Brain microvascular endothelial cell (primary cell): ENCODE results near the gene MYOM1.
A peak's percentile ranks its signal among the peaks of the same experiment; 100 is the strongest.

Experiments used
- DNase-seq: peaks from one replicate; pipeline ENCODE4 v3.0.0-alpha.2; 2020
- H3K27ac ChIP-seq: fragments of 250-450 bp; sonication (Bioruptor Pico); 2 replicates; pipeline ENCODE4 v1.5.1; 2020; ENCODE audit warnings: mild to moderate bottlenecking, moderate library complexity
- H3K27me3 ChIP-seq: fragments of 250-450 bp; sonication (Bioruptor Pico); replicated peaks from 2 replicates; pipeline ENCODE4 v1.5.1; 2020; ENCODE audit warnings: mild to moderate bottlenecking
- H3K36me3 ChIP-seq: fragments of 250-450 bp; sonication (Bioruptor Pico); replicated peaks from 2 replicates; pipeline ENCODE4 v1.5.1; 2020; ENCODE audit warnings: mild to moderate bottlenecking
- H3K4me3 ChIP-seq: 2 replicates; pipeline ENCODE4 v1.5.1; 2011; ENCODE audit warnings: low read depth, mild to moderate bottlenecking, control low read depth, low read length, moderate library complexity
- in situ Hi-C: cut with HindIII; loops from 2 replicates; pipeline ENCODE4 v1.10.0; 2017; ENCODE audit warnings: low sequenced_read_pairs, low pct_ligation_motif_present
- TF ChIP-seq, protein P1 (sequence below): IDR thresholded peaks from 2 replicates; pipeline ENCODE4 v1.5.1; 2011; ENCODE audit warnings: low read depth, mild to moderate bottlenecking, moderate library complexity, low read length, control low read depth, inconsistent platforms; ENCODE audit errors: missing control alignments

MYOM1 gene

DNA sequence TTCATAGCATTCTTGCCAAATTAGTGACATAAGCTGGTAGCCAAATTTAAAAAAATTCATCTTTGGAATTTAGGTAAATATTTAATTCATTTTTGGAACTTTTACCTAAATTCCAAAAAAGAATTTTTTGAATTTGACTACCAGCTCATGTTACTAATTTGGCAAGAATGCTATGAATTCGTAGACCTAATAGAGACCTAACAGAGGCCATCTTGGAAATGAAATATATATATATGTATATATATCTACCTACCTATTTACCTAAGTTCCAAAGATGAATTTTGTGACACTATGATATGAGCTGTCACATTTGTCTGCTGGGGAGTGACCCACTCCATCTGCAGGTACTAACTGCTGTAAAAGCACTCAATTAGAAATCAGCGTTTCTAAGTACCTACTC, 65.6 kb downstream of the MYOM1 start:
- H3K4me3 ChIP-seq = no peak overlapping the region
- in situ Hi-C loops = no loop called here
- H3K36me3 ChIP-seq = no peaks in the 10 kb centered on the region
- DNase-seq = no peak
- H3K27ac ChIP-seq = no peak overlapping the region
- TF ChIP-seq, protein P1, sequence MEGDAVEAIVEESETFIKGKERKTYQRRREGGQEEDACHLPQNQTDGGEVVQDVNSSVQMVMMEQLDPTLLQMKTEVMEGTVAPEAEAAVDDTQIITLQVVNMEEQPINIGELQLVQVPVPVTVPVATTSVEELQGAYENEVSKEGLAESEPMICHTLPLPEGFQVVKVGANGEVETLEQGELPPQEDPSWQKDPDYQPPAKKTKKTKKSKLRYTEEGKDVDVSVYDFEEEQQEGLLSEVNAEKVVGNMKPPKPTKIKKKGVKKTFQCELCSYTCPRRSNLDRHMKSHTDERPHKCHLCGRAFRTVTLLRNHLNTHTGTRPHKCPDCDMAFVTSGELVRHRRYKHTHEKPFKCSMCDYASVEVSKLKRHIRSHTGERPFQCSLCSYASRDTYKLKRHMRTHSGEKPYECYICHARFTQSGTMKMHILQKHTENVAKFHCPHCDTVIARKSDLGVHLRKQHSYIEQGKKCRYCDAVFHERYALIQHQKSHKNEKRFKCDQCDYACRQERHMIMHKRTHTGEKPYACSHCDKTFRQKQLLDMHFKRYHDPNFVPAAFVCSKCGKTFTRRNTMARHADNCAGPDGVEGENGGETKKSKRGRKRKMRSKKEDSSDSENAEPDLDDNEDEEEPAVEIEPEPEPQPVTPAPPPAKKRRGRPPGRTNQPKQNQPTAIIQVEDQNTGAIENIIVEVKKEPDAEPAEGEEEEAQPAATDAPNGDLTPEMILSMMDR = no peak
- no peaks in the 10 kb centered on the region for H3K27me3 ChIP-seq

- Histone ChIP-seq H3K27me3 (no peaks in the 10 kb centered on the region), H3K4me3 (no peak overlapping the region), H3K27ac (no peak overlapping the region), H3K36me3 (no peaks in the 10 kb centered on the region)
- TF ChIP-seq, protein P1 = no peak
- in situ Hi-C loops = no loop called here
- no peak for DNase-seq
Measured at GRCh38 chr18:3153107-3153704, 66.6 kb downstream of the MYOM1 start.

DNA sequence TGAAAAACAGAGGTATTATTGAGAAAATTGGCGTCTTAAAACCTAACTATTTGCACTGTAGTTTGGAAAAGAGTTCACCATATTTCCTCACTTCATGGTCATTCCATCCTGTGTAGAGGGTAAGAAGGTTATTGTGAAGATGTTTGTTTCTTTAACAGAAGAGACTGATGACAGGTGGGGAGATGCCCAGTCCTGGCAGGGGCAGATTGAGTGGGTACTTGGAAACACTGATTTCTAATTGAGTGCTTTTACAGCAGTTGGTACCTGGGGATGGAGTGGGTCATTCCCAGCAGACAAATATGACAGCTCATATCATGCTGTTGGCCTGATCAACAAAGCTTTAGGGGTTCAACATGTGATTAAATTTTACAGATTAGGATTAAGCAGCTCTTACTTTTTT, 67.5 kb downstream of the MYOM1 start:
- TF ChIP-seq, protein P1 = no peak

DNA sequence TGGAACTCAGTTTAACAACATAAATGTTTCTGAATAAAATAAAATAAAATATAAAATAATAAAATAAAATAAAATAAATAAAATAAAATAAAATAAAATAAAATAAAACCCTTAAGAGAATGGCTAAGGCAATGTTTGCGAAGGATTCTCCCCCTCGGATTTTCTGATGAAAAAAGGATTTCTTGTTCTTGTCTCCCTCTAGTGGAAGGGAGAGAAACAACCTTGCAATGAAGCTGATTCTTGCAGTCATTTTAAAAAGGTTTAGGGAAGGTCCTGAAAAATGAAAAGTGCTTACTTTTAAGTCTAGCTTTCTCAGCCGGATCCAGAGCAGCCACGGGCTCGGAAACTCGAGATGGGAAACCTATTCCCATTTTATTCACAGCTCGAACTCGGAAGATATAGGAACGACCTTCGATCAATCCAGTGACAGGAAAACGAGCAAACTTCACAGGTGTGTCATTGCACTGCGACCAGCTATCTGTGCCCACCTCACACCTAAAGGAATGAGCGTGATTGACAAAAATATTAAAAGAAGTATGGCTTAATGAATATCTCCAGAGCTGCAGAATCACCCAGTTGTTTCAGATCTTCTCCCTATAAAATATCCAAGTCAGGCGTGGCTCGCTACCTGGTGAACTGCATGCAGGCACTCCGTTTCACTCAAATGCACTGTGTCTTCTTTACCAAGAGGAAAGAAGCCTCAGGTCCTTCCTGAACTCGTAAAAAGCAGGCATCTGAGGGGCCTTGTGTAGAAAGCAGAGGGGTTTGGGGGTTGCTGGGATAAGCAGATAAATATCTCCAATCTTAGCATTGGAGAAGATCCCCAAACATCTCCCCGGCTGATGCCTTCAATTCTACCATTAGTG, 68.1 kb downstream of the MYOM1 start:
- no peaks in the 10 kb centered on the region for H3K36me3 ChIP-seq
- TF ChIP-seq, protein P1 = peak; percentile 69
- H3K27ac ChIP-seq = no peak overlapping the region
- H3K4me3 ChIP-seq = no peak overlapping the region
- H3K27me3 ChIP-seq = no peaks in the 10 kb centered on the region
- no peak for DNase-seq
- in situ Hi-C loops = no loop called here

More for the DNA sequence above, 67.5 kb downstream of the MYOM1 start:
- DNase-seq = no peak
- in situ Hi-C loops = no loop called here
- Histone ChIP-seq H3K27ac (no peak overlapping the region), H3K27me3 (no peaks in the 10 kb centered on the region), H3K4me3 (no peak overlapping the region), H3K36me3 (no peaks in the 10 kb centered on the region)

DNA sequence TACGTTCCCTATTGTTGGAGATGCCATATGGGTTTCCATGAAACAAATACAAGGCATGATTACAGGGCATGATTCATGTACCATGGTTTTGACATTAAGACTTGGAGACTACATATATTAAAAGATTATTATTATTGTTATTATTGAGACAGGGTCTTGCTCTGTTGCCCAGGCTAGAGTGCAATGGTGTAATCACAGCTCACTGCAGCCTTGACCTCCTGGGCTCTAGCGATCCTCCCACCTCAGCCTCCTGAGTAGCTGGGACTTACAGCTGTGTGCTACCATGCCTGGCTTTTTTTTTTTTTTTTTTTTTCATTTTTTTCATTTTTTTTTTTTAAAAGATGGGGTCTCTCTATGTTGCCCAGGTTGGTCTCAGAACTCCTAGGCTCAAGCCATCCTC, 69.1 kb downstream of the MYOM1 start:
- Histone ChIP-seq H3K27me3 (no peaks in the 10 kb centered on the region), H3K36me3 (no peaks in the 10 kb centered on the region), H3K4me3 (no peak overlapping the region), H3K27ac (no peak overlapping the region)
- in situ Hi-C loops = no loop called here
- TF ChIP-seq, protein P1 = no peak
- DNase-seq = no peak
